Measurements from ENCODE around the gene RYR3.
"Not testable (repeated sequence)": the region's sequence is repeated elsewhere in the genome, so short reads cannot be mapped to it uniquely, and the experiment has no call there.

The RYR3 gene

DNA sequence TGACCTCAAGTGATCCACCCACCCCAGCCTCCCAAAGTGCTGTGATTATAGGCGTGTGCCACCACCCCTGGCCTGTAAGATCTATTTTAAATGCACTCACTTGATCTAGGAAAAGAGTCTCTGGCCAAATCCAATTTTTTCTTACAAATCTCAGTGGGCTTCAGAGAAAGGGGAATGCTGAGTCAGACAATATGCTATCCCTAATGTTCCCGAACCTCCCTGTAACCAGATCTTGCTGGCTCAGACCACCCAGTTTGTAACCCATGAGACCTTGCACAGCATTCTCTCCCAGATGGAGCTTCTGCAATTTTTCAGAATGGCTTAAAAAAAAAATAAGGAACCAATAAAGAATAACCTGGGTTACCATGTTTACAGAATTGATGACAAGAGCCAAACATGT lies 205.8 kb downstream of the RYR3 start:
- no peak for DNase-seq (ENCODE audit: low spot score)

DNA sequence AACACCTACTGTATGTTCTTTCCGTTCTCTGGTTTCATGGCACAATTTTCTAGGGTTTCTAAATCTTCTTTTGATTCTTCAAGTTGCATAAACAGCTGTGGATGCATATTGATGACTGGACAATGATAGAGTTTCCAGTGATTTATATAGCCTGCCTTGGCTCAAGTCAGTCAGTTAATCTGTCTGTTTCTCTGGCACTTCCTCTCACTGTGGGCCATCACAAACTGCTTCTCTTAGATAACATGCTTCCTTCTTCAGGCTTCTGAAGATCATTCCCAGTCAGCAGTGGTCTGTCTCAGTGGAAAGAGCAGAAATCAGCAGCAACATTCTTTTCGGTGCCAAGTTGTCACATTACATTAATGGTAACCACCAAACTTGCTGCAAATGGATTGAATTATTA lies 207.2 kb downstream of the RYR3 start:
- no peak for DNase-seq (ENCODE audit: low spot score)

DNA sequence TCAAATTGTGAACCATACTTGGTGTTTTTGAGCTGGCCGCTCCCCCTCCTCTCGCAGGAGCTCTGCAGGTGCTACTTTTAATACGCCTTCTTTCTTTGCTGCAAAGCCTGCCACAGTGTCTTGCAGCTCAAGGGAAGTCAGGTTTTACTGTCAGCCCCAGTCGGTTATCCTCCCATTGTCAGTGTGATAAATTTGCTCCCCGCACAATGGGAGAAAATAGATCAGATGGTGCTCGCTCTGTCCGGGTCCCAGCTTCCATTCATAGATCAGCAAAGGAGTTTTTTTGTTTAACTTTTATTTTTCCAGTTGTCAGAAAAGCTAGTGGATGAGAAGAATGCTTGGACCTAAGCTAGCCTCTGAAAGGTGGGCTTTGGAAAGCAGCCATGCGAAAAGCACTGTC lies 207.7 kb downstream of the RYR3 start:
- no peak for DNase-seq (ENCODE audit: low spot score)

DNA sequence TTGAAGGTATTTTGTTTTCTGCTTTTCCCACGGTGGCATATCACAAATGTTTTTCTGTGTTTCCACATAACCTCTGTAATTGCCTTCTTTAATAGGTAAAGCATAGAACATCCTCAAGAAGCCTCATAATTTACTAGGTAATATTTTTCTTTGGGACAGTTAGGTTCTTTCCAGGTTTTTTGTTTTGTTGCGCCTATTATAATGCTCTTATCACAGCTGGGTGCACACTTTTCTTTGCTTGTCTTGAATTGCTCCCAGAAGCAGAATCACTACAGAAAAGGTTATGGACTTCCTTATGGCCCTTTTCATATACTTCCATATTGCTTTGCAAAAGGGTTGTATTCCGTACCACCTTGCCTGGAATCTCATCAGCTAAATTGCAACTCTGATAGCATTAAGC lies 213.5 kb downstream of the RYR3 start:
- no peak for DNase-seq (ENCODE audit: low spot score)

DNA sequence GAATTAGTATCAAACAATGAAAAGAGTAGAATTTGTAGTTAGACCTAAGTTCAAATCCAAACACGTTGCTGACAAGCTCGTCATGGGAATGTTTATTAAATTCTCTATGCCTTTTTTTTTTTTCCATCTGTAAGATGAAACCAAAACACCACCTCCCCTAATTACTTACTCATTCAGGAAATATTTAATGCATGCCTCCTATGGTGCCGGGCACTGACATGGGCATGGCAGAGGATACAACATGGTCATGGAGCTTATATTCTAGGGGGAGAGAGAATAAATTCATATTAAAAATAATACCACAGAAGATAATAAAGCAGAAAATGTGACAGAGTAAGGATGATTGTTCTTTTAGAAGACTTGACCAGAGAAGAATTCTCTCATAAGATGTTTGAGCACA lies 215.8 kb downstream of the RYR3 start:
- DNase-seq (ENCODE audit: low spot score) = no peak

DNA sequence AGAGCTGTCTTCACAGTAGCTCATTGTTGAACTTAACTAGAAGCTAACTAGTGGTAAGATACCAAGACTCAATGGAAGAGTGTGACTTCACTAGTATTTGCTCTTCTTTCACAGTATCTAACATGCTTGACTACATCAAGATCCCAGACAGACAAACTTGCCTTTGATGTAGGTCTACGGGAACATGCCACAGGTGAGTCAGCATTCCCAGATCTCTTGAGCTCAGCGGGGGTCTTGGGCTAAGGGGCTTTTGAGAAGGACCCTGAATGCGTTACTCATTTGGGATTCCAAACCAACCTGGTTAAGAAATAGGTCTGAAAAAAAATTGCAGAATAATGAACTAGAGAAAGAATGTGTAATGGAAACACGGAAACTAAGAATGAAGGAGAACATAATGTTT lies 222.4 kb downstream of the RYR3 start:
- DNase-seq (ENCODE audit: low spot score) = no peak

DNA sequence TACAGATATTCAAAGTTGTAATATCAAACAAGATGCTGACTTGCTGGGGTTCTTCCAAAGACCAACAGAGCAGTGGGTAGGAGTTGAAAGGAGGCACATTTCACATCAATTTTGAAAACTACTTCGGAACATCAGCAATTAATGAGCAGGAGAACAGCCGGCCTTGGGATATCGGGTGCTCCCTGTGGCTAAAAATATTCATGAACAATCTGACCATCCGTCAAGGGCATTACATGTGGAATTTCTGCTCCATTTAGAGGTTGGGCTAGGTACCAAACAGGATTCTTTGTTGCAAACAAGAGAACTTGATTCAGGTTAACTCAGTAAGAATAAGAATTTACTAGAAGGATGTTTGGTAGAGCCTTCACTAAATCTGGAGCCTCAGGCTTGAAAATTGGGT lies 223.9 kb downstream of the RYR3 start:
- no peak for DNase-seq (ENCODE audit: low spot score)

DNA sequence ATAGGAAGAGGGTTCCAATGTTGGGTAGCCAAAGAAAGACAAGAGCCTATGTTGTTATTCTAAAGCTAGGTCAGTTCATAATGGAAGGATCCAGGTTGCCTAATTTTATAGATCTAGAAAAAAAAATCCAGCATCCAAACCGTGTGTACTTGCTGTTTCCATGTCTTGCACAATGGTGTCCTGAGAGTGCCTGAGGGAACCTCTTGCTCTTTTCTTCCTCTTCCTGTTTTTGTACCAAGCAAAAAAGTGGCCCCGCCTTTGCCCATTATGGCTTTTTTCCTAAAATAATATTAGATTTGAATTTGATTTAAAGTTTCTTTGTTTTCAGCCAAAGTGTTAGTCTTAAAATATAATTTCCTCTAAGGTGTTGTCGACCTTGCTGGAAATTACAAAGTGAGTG lies 224.4 kb downstream of the RYR3 start:
- no peak for DNase-seq (ENCODE audit: low spot score)

DNA sequence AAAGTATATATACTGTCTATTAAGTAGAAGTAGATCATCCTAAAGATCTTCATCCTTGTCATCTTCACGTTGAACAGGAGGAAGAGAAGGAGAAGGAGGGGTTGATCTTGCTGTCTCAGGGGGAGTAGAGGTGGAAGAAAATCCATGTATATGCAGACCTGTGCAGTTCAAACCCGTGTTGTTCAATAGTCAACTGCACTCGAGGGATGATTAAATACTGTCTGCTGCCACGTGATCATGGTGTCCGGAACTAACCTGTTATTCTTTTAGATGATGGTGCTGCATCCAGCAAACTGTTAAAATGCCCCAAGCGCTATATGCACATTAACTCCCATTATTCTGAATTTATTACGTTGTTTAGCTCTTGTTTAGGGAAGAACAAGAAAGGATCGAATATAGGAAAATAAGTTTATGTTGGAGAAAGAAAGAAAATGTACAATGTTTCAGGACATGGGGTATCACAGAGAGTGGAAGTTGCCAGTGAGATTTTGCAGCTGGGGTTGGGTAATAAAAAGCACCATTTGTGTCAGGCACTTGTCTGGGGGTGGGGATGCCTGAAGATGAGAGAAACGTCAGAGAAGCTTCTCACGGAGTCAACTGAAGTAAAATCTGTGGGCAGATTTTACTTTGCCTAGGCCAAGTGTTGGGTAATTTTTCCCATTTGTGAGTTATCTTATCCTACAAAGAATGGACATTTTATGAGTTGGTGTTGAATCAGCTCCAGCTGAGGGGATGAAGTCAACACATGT lies 229.2 kb downstream of the RYR3 start:
- DNase-seq (ENCODE audit: low spot score) = no peak

DNA sequence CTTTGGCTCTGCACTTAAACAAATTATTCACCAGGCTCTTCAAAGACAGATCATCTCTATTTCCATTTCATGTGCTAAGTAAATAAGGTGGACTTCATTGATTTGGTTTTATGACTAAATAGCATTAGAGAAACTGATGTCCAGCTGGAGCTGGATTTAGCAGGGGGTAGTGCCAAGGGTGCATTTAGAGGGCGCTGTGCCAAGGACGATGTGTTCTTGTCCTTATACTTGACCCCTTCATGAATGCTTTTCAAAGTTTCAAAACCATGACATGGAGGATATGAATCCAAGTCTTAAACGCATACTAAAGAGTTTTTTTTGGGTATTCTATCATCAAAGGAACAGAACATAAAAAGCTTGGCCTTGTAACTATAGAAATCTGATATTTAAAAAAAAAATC lies 233.2 kb downstream of the RYR3 start:
- DNase-seq (ENCODE audit: low spot score) = no peak

DNA sequence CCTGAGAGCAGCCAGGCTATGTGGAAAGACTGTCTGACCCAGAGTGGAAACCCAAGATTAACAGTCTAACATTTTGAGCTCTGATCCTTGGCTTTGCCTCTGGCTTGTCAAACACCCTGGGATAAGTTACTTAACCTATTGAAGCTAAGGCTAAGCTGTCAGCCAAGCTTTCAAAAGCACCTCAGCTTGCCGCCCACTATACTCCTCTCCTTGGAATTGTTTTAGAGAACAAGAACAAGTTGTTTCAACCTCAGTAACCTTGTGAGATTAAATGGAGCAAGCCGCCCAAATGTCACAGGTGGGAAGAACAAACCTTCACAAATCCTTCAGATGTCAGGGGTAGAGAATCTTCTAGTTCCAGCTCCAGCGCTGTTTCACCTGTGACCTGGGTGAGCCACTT lies 235.1 kb downstream of the RYR3 start:
- no peak for DNase-seq (ENCODE audit: low spot score)

DNA sequence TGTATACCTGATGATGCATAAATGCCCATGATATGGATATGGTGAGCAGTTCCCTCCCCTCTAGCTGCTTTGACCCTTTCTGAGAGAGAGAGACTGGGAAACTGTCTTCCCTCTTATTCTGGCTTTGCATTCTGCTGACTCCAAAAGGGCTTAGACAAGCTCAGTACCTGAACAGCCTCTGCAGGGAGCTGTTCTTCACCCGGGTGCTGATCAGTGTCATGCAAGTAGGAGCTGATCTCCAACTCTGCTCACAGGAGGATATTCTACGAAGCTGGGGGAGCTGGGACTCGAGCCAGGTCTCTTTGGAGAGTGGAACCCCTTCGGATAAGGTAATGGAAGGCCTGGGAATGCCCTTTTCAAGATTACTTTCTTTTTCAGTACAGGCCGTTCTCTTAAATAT lies 237.1 kb downstream of the RYR3 start:
- no peak for DNase-seq (ENCODE audit: low spot score)

DNA sequence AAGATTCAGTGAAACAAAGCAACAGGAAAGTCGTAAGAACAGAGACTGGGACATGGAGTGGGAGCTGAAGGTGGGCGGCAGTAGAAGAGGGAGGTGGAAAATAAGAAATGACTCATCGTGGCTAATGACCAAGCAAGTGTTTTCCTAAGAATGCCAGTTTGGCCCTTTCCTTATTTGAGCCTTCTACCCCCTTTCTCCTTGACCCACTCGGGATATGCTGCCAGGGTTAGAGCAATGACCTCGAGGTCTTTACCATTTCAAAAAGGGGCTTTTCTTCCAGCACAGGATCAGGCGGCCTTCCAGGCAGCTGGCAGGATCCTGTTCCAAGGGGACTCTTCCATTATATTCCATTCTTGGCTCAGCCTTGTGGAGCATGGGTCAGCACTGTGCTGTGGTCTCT lies 241.1 kb downstream of the RYR3 start:
- no peak for DNase-seq (ENCODE audit: low spot score)

DNA sequence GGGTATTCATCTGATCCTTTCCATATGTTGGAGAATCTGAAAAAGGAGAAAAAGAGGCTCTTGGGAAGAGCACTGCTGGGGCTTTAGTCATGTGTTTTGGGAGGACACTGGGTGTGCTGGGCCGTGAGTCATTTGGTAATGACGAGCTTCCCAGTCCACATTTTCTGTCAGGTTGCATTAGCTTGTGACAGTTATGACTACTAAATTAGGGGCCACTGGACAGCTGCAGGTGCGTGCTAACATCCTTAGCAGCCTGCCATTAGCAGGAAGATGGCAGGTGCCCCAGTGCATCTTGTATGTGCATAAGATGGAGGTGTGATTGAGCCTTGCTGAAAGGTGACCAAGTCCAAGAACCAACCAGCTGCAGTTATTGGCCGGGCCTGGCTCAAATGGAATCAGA lies 242.4 kb downstream of the RYR3 start:
- no peak for DNase-seq (ENCODE audit: low spot score)

DNA sequence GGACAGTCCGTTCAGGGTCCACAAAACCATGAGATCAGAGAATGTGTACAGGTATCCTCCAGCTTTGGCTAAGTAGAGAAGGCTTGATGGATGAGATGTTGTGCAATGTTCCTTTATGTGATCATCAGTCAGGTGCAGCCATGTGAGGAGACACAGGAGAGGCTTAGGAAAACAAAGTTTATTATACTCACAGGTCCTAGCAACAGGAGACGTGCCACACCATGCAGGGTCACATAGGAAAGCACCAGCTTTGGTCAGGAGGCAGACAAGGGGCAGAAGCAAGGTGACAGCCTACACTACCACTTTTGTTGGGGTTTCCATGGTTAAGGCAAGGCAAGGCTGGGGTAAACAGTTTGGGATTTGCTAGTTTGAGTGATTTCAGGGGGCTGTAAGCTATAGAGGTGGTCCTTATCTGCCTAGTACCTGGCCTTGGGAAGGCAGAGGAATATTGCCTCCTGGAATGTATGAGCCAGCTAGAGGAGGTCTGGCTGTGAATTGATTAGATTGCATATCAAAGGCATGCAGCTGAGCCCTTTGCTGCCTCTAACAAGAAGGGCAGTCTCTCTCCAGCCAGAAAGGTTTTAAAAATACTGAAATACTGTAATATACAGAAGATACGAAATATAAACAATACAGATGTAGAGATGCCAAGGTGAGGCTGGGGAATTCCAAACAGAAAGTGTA lies 248.6 kb downstream of the RYR3 start:
- no peak for DNase-seq (ENCODE audit: low spot score)

DNA sequence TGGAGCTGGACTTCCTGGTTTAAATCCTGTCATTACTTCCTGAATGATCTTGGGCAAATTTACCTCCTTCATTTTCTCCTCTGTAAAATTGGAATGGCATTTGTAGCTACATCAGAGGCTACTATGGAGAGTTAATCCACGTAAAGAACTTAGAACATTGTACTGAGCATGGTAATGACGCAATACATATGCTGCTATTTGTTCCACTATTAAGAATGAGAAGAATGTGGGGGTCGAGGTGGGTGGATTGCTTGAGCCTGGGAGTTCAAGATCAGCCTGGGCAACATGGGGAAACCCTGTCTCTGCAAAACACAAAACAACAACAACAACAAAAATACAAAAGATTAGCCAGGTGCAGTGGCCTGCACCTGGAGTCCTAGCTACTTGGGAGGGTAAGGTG lies 250.6 kb downstream of the RYR3 start:
- no peak for DNase-seq (ENCODE audit: low spot score)

DNA sequence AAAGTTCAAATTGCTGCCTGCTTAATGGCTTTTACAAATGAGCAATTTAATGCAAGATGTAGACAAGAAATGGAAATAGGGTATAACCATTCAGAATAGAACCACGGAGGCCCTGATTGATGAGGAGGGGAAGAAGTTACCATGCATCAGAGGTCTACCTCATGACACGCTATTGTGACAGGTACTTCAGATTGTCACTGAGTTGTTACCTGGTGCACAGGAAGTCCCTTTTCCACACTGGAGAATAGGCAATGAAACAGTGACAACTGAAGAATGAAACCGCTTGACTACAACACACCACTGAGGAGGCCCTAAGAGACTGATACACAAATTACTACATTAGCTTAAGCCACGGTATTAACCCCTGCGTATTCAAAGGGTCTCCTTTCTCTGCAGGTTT lies 251.2 kb downstream of the RYR3 start:
- DNase-seq (ENCODE audit: low spot score) = no peak

DNA sequence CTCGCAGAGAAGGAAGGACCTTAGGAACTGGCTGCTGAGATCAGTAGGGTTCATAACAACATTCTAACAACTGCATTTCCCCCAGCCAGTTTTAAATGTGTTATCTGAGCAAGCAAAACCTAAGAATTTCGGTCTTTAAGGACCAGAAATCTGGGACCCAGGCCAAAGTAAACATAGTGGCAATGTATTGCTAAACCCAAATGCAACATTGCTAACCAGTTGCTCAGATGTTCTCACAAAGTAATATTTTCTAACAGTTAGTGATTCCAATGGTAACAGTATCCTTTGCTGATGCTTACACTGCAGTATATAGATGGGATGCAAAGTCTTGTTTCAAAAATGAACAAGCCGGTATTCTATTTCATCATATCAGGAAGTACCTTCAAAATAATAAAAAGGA lies 254.3 kb downstream of the RYR3 start:
- DNase-seq (ENCODE audit: low spot score) = no peak

DNA sequence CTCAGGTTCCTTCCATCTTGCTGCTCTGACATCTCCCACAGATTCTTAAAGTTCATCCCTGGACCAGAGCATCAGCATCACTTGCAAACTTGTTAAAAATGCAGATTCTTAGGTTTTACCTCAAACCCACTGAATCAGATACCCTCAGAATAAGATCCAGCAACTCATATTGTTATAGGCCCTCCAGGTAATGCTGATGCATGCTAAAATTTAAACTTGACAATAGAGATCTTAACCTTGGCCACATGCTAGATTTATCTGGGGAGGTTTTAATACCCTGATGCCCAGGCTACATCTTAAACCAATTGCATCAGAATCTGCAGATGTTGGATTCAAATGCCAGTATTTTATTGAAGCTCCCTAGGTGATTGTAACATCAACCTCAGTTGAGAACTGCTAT lies 256.9 kb downstream of the RYR3 start:
- DNase-seq (ENCODE audit: low spot score) = no peak

DNA sequence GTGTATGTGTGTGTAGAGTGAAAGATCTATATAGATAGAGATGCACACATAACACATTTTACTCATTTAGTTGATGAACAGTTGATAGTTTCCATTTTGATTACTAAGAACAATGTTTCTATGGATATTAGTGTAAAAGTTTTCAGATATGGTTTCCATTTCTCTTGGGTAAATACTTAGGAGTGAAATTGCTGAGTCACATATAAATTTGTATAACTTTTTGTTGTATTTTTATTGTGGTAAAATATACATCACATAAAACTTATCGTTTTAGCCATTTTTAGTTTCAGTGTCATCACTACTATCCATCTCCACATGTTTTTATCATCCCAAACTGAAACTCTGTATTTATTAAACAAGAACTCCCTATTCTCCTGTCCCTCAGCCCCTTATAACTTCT lies 258.3 kb downstream of the RYR3 start:
- no peak for DNase-seq (ENCODE audit: low spot score)

DNA sequence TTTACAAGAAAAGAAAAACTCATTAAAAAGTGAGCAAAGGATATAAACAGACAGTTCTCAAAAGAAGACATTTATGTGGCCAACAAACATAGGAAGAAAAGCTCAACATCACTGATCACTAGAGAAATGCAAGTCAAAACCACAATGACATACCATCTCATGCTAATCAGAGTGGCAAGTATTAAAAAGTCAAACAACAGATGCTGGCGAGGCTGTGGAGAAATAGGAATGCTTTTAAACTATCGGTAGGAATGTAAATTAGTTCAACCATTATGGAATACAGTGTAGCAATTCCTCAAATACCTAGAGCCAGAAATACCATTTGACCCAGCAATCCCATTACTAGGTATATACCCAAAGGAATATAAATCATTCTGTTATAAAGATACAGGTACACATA lies 267.1 kb downstream of the RYR3 start:
- not testable (repeated sequence) for DNase-seq (ENCODE audit: low spot score)

DNA sequence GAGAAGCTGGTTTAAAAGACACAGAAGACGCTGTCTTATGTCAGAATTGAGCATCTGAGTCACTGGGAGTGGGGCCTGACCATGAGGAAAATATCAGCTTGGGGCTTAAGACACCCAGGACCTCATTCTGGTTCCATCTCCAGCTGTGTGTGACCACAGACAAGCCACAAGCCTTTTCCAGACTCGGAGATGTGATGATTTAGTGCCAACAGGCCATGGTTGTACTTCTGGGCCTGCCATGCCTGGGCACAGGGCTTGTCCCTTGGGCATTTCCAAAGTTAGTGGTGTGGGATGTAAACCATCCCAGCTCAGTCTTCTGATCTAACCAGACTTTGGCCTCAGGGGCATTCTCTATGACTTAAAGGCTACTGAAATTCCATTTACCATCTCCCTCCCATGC lies 269.8 kb downstream of the RYR3 start:
- DNase-seq (ENCODE audit: low spot score) = no peak

DNA sequence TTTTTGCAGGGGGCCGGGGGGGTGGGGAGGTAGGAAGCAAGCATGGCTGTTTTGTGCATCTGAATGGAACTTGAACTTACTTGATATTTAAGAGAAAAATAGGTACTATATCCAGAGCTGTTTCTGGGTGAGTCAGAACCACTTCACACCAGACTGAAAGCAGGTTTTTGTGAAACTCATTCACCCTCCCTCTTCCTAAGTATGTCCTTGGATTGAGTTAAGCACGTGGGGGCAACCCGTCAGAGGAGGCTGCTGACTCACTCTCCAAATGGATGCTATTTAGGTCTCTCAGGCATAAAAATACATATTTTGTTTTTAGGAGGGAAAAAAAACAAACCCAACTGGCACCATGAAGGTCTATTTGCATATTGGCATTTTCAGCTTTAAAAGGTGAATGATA lies 270.3 kb downstream of the RYR3 start:
- DNase-seq (ENCODE audit: low spot score) = no peak

DNA sequence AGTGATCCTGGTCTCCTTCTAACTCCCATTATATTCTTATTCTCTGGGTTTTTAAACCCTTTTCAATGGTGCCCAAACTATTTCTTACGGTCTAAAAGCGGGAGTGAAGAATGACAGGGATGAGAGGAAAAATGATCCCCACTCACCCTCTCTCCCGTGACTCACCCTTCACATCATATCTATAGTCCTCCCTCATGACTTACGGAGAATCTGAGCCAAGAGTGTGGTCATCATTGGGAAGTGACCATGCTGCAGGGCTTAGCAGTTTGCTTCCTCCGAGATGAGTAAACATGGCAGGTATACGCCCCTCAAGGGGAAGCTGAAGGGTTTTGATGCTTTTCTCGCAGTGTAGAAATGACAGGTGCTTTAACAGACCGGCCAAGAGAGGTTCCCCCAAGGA lies 274.0 kb downstream of the RYR3 start:
- DNase-seq (ENCODE audit: low spot score) = no peak
